Psoas muscle (tissue), 8 donors: Measurements from ENCODE around the gene SYMPK. TPM values are rescaled to one million over a fixed set of nuclear protein-coding genes. Genes with fewer than 3 reads are reported as not detected.
A peak's percentile ranks its signal among the peaks of the same experiment; 100 is the strongest.

Experiments used
- ATAC-seq, 4 donors: fragments of 200-7000 bp; cut with Tn5 transposase; one replicate each; pipeline ENCODE4 v1.9.1; 2020; ENCODE audit warnings: moderate library complexity in 3 of 4, mild to moderate bottlenecking in 2 of 4
- DNase-seq, 2 donors: peaks; one replicate each; pipeline ENCODE4 v3.0.0-alpha.2; 2020
- H3K27ac ChIP-seq: fragments of 200-600 bp; one replicate; pipeline ENCODE4 v1.8.0; 2022
- H3K27me3 ChIP-seq, 3 donors: fragments of 200-600 bp in 1 of 3; one replicate each; pipeline versions ENCODE4 v1.6.1 to v1.8.0; 2013 to 2022; ENCODE audit warnings: low read length in 2 of 3, mild to moderate bottlenecking in 2 of 3, moderate library complexity in 1 of 3; ENCODE audit not compliant: insufficient read depth in 3 of 3
- H3K36me3 ChIP-seq, 2 donors: fragments of 200-600 bp in 1 of 2; one replicate each; pipeline versions ENCODE4 v1.6.1 to v1.8.0; 2013 to 2022; ENCODE audit warnings: low read depth in 1 of 2, mild to moderate bottlenecking in 1 of 2, moderate library complexity in 1 of 2; ENCODE audit not compliant: insufficient read depth in 1 of 2
- H3K4me1 ChIP-seq: fragments of 200-600 bp; one replicate; pipeline ENCODE4 v1.8.0; 2022
- H3K4me3 ChIP-seq: fragments of 200-600 bp; one replicate; pipeline ENCODE4 v1.8.0; 2022; ENCODE audit warnings: mild to moderate bottlenecking
- H3K9me3 ChIP-seq: fragments of 200-600 bp; one replicate; pipeline ENCODE4 v1.8.0; 2022
- WGBS, 3 donors: extraction: QIAGEN DNeasy Blood & Tissue Kit; methylation state at CpG; one replicate each; pipeline versions ENCODE4 v1.1.6 to v1.1.7; 2013; 5-methylcytosine and 5-hydroxymethylcytosine counted together
- intact Hi-C, 2 donors: fragments of 100-400 bp; cut with DNase I; formaldehyde crosslinking; loops; one replicate each; pipeline versions ENCODE4 v1.11.0 to v1.14.2; 2022
- polyA plus RNA-seq, 3 donors: library from polyadenylated mRNA; stranded (reverse); fragments of 200-250 nt; gene quantifications; one replicate each; pipeline ENCODE4 v1.2.3, GENCODE V29; 2013
- total RNA-seq, 4 donors: library from RNA; stranded (reverse); fragmentation: NEBNext Ultra II Directional in 2 of 4; extraction: Animal tissue kit (Norgen Biotek cat#: 25700) in 2 of 4; gene quantifications; one replicate each; pipeline versions ENCODE4 v1.2.1 to v1.2.4, GENCODE V29; 2021 to 2023
- TF ChIP-seq, protein P1 (sequence below): fragments of 200-600 bp; IDR thresholded peaks from one replicate; pipeline ENCODE4 v1.8.0; 2022; ENCODE audit warnings: antibody characterized with exemption
- donor health status: healthy with polysubstance abuse.
- donor health status: DM: no; HTN: no; CAD: no; lungs with moderate emphysema.
- donor health status: Bipolar disorder and iron deficiency.
- donor health status: healthy.
- donor health status: DM: yes; HTN: yes; CAD: no.
- donor health status: DM: no; HTN: no; CAD: no.
- donor health status: DM: no; HTN: no; CAD: no.
- donor health status: DM: yes; HTN: yes; CAD: no.

Gene SYMPK
- total and polyA plus RNA-seq, 7 donors = 27.6 to 80.3 (median 47.6) TPM

GRCh38 chr19:45785097-45785496, 77.8 kb downstream of the SYMPK start:
- no peak for DNase-seq
- TF ChIP-seq, protein P1, sequence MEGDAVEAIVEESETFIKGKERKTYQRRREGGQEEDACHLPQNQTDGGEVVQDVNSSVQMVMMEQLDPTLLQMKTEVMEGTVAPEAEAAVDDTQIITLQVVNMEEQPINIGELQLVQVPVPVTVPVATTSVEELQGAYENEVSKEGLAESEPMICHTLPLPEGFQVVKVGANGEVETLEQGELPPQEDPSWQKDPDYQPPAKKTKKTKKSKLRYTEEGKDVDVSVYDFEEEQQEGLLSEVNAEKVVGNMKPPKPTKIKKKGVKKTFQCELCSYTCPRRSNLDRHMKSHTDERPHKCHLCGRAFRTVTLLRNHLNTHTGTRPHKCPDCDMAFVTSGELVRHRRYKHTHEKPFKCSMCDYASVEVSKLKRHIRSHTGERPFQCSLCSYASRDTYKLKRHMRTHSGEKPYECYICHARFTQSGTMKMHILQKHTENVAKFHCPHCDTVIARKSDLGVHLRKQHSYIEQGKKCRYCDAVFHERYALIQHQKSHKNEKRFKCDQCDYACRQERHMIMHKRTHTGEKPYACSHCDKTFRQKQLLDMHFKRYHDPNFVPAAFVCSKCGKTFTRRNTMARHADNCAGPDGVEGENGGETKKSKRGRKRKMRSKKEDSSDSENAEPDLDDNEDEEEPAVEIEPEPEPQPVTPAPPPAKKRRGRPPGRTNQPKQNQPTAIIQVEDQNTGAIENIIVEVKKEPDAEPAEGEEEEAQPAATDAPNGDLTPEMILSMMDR = no peak
- Histone ChIP-seq H3K36me3 (peaks cover 0 to 37% of the 10 kb centered on the region in 2 donors), H3K4me3 (no peak overlapping the region), H3K27me3 (no peaks in the 10 kb centered on the region), H3K27ac (peak overlapping the region; percentile 98), H3K9me3 (no peaks in the 10 kb centered on the region), H3K4me1 (peaks cover 63% of the 10 kb centered on the region)
- 26 to 30% (median 29%) methylated on average over 5 of the region's 5 CpGs for WGBS, 3 donors
- no peak for ATAC-seq
- intact Hi-C loops = loop anchor here in 1 of 2 donors (10.0 kb wide), 1 partner anchor 1040 kb away; the partner anchor contains the start of gene BCL3

- Histone ChIP-seq H3K9me3 (no peaks in the 10 kb centered on the region), H3K4me1 (peaks cover 62% of the 10 kb centered on the region), H3K27me3 (no peaks in the 10 kb centered on the region), H3K36me3 (peaks cover 0 to 36% of the 10 kb centered on the region in 2 donors), H3K27ac (peak overlapping the region; percentile 98), H3K4me3 (no peak overlapping the region)
- no peak for ATAC-seq
- intact Hi-C loops = loop anchor here in 1 of 2 donors (10.0 kb wide), 1 partner anchor 1039 kb away; the partner anchor contains the start of gene BCL3
- DNase-seq = no peak
- TF ChIP-seq, protein P1 = no peak
- 71 to 91% (median 77%) methylated on average over 4 of the region's 4 CpGs for WGBS, 3 donors
These were observed 78.9 kb downstream of the SYMPK start for GRCh38 chr19:45784096-45784495.

DNA sequence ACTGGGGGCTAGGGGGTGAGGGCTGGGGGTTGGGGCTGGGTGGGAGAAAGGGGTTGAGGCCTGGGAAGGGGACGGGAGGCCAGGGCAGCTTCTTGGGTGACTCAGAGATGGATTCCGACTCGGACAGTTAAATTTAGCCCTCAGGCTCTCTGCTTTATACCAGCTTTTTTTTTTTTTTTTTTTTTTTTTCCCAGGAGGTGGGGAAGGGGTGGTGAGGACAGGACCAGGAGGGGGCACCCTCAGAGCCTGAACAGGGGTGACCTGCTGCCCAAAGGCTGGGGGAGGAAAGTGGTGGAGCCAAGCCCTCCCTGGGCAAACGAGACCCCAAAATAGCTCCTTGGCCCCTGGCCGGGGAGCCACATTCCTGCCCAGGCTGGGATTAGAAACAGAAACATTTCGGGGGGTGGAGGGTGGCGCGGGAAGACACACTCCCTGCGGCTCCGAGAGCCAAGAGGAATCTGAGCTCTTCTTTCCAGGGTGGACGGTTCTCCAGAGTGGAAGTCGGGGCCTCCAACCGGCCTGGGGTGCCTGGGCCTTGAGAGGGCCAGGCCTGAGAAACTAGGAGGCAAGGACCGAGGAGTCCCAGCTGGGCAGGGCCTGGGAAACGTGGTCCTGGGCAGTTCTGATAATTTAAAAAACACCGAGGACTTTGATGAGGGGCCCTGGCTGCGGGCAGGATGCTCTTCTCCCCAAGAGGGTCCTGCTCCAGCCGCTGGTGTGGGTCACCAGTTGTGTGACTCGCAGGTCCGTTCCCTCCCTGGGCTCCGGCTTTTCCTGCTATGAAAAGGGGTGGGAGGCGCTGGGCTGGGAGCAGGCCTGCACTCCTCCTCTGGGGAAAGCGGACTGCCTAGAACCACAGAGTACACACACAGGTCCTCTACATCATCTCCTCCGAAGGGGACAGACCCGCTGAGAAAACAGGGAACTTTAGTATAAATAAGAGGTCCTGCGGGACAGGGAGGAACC, 79.8 kb downstream of the SYMPK start:
- H3K27me3 ChIP-seq = no peaks in the 10 kb centered on the region
- DNase-seq = peak; percentile 87 to 94
- H3K9me3 ChIP-seq = no peaks in the 10 kb centered on the region
- ATAC-seq = peak; percentile 62 to 74 (median 67)
- H3K4me3 ChIP-seq = peak overlapping the region; percentile 87
- WGBS, 3 donors = 15 to 35% (median 25%) methylated on average over 26 of the region's 26 CpGs
- peak overlapping the region; percentile 98 for H3K27ac ChIP-seq
- intact Hi-C loops = loop anchor here in 1 of 2 donors (10.0 kb wide), 1 partner anchor 1038 kb away; the partner anchor contains the start of gene BCL3
- TF ChIP-seq, protein P1 = no peak
- peaks cover 2 to 36% of the 10 kb centered on the region in 2 donors for H3K36me3 ChIP-seq
- H3K4me1 ChIP-seq = peaks cover 56% of the 10 kb centered on the region

DNA sequence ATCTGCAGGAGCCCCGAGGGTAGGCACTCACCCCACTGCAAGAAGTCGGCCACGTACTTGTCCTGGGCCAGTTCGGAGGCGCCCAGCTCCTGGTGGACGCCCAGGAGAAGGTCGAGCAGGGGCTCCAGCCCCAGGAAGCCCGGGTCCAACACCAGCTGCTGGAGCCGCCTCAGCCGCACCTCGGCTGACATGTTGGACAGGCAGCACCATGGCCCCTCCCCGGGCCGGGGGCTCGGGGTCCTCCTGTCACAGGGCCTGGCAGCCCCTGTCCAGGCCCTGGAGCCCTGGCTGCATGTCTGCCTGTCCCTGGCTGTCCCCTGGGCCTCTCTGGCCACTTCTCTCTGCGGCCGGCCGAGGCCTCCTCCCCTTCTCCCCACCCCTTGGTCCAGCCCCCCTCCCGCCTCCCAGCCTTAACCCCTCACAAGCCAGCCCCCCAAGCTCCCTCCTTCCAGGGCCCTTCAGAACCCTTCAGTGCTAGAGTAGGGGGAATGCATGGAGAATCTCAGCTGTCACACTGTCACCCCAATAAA, 80.7 kb downstream of the SYMPK start, which contains the start of gene DMPK:
Gene DMPK, minus strand, starts transcription at position 329 of the 530 bp plus-strand sequence. Its CDS starts 138 bp downstream, at position 191.
- H3K36me3 ChIP-seq = peaks cover 4 to 38% of the 10 kb centered on the region in 2 donors

More for the DNA sequence above, 80.7 kb downstream of the SYMPK start, which contains the start of gene DMPK:
- Histone ChIP-seq H3K4me3 (peak within 1 kb of the TSS; percentile 87), H3K27ac (peak within 1 kb of the TSS; percentile 98), H3K4me1 (peaks cover 49% of the 10 kb centered on the region), H3K9me3 (no peaks in the 10 kb centered on the region), H3K27me3 (no peaks in the 10 kb centered on the region)
- 11 to 18% (median 13%) methylated on average over 12 to 18 of the region's 18 CpGs for WGBS, 3 donors
- peak; percentile 57 to 65 (median 60) for ATAC-seq
- intact Hi-C loops = loop anchor here in 1 of 2 donors (10.0 kb wide), 1 partner anchor 1037 kb away; the partner anchor contains the start of gene BCL3
- peak; percentile 74 to 78 for DNase-seq
- TF ChIP-seq, protein P1 = no peak
